ENCODE measurements around the gene SERPINC1. TPM values are rescaled to one million over a fixed set of nuclear protein-coding genes. Genes with fewer than 3 reads are reported as not detected.
"Not testable (repeated sequence)": the region's sequence is repeated elsewhere in the genome, so short reads cannot be mapped to it uniquely, and the experiment has no call there.

Gene SERPINC1
- total RNA-seq, 1 donor = 0.10 TPM

- not testable (repeated sequence) for H3K9me3 ChIP-seq (ENCODE audit: low read depth, low read length); H3K4me3 ChIP-seq (ENCODE audit: low read length); H3K27me3 ChIP-seq (ENCODE audit: insufficient read depth, low read length)
- H3K4me1 ChIP-seq (ENCODE audit: insufficient read depth, low read length) = peaks cover 25% of the 10 kb centered on the region
Measured at GRCh38 chr1:173862146-173862768, 54.9 kb downstream of the SERPINC1 start.

- H3K9me3 ChIP-seq (ENCODE audit: low read depth, low read length) = no peaks in the 10 kb centered on the region
- no peak overlapping the region for H3K4me3 ChIP-seq (ENCODE audit: low read length)
- no peaks in the 10 kb centered on the region for H3K27me3 ChIP-seq (ENCODE audit: insufficient read depth, low read length)
- H3K4me1 ChIP-seq (ENCODE audit: insufficient read depth, low read length) = peaks cover 20% of the 10 kb centered on the region
Measured at GRCh38 chr1:173861731-173862145, 55.4 kb downstream of the SERPINC1 start.

GRCh38 chr1:173860065-173860464 lies 57.1 kb downstream of the SERPINC1 start:
- no peaks in the 10 kb centered on the region for H3K27me3 ChIP-seq (ENCODE audit: insufficient read depth, low read length)
- H3K4me3 ChIP-seq (ENCODE audit: low read length) = no peak overlapping the region
- peaks cover 4% of the 10 kb centered on the region for H3K4me1 ChIP-seq (ENCODE audit: insufficient read depth, low read length)
- no peaks in the 10 kb centered on the region for H3K9me3 ChIP-seq (ENCODE audit: low read depth, low read length)

- H3K9me3 ChIP-seq (ENCODE audit: low read depth, low read length); H3K4me1 ChIP-seq (ENCODE audit: insufficient read depth, low read length); H3K27me3 ChIP-seq (ENCODE audit: insufficient read depth, low read length); H3K4me3 ChIP-seq (ENCODE audit: low read length): not testable (repeated sequence)
Measured at GRCh38 chr1:173859547-173859946, 57.6 kb downstream of the SERPINC1 start.

- Histone ChIP-seq H3K27me3 (ENCODE audit: insufficient read depth, low read length) (no peaks in the 10 kb centered on the region), H3K4me3 (ENCODE audit: low read length) (no peak overlapping the region), H3K4me1 (ENCODE audit: insufficient read depth, low read length) (no peaks in the 10 kb centered on the region), H3K9me3 (ENCODE audit: low read depth, low read length) (no peaks in the 10 kb centered on the region)
Measured at GRCh38 chr1:173857363-173857917, 59.7 kb downstream of the SERPINC1 start.

GRCh38 chr1:173856903-173857302 lies 60.2 kb downstream of the SERPINC1 start:
- Histone ChIP-seq H3K4me3 (ENCODE audit: low read length) (no peak overlapping the region), H3K27me3 (ENCODE audit: insufficient read depth, low read length) (no peaks in the 10 kb centered on the region), H3K4me1 (ENCODE audit: insufficient read depth, low read length) (no peaks in the 10 kb centered on the region), H3K9me3 (ENCODE audit: low read depth, low read length) (no peaks in the 10 kb centered on the region)

GRCh38 chr1:173856014-173856413 lies 61.1 kb downstream of the SERPINC1 start:
- Histone ChIP-seq H3K4me3 (ENCODE audit: low read length) (no peak overlapping the region), H3K27me3 (ENCODE audit: insufficient read depth, low read length) (no peaks in the 10 kb centered on the region), H3K4me1 (ENCODE audit: insufficient read depth, low read length) (no peaks in the 10 kb centered on the region), H3K9me3 (ENCODE audit: low read depth, low read length) (no peaks in the 10 kb centered on the region)

Other genes with a start within 250 kb of the SERPINC1 start
- gene ANKRD45, start 247.5 kb downstream of the SERPINC1 start, total RNA-seq = 0.10 TPM
- 31.8 TPM for gene KLHL20, start 202.3 kb downstream of the SERPINC1 start, total RNA-seq
- gene DARS2, start 92.7 kb downstream of the SERPINC1 start, total RNA-seq = 2.4 TPM
- 5.2 TPM for gene CENPL, start 92.4 kb downstream of the SERPINC1 start, total RNA-seq
- 745 TPM for gene GAS5, start 49.3 kb downstream of the SERPINC1 start, total RNA-seq
- 13.4 TPM for gene ZBTB37, start 48.9 kb downstream of the SERPINC1 start, total RNA-seq
- 61.0 TPM for gene RC3H1, start 105.0 kb upstream of the SERPINC1 start, total RNA-seq
- 98.3 TPM for gene RABGAP1L, start 242.2 kb upstream of the SERPINC1 start, total RNA-seq

All from mononuclear cell (primary cell).